ENCODE measurements around the gene GRIK3.

- no peak for TF ChIP-seq EP300 (IDR thresholded peaks at IDR 0.05; ENCODE audit: borderline replicate concordance)
- no peak for TF ChIP-seq MAX (IDR thresholded peaks at IDR 0.05)
Measured at GRCh38 chr1:36797761-36798160, 236.6 kb downstream of the GRIK3 start.
